Calu3 (cell line): ENCODE results near the gene MRPL20. TPM values are rescaled to one million over a fixed set of nuclear protein-coding genes. Genes with fewer than 3 reads are reported as not detected.

Source experiments
- BruUV-seq: library from RNA; stranded (reverse); fragments of 400-500 nt; replicated peaks from 2 replicates; lab custom pipeline; 2021; lab: Mats Ljungman, UMichigan
- CTCF ChIA-PET: fragments of 300-600 bp; sonication (Branson Sonifier 250); formaldehyde crosslinking; loops from one replicate; lab custom pipeline; 2022; ENCODE audit warnings: antibody characterized with exemption; lab: Charles Lee
- DNase-seq: peaks from one replicate; pipeline ENCODE4 v3.0.0; 2022
- H3K27ac Mint-ChIP-seq: one replicate; pipeline ENCODE4 v1.8.0; 2022; ENCODE audit warnings: mixed read lengths; ENCODE audit not compliant: unreplicated experiment
- H3K27me3 Mint-ChIP-seq: one replicate; pipeline ENCODE4 v1.8.0; 2022; ENCODE audit warnings: mixed read lengths; ENCODE audit not compliant: unreplicated experiment
- H3K36me3 Mint-ChIP-seq: one replicate; pipeline ENCODE4 v1.8.0; 2022; ENCODE audit warnings: mild to moderate bottlenecking, moderate library complexity, mixed read lengths; ENCODE audit not compliant: insufficient read depth, unreplicated experiment
- H3K4me1 Mint-ChIP-seq: one replicate; pipeline ENCODE4 v1.8.0; 2022; ENCODE audit warnings: mild to moderate bottlenecking, low read depth, mixed read lengths; ENCODE audit not compliant: unreplicated experiment
- H3K4me3 Mint-ChIP-seq: one replicate; pipeline ENCODE4 v1.8.0; 2022; ENCODE audit warnings: mild to moderate bottlenecking, low read depth, moderate library complexity, mixed read lengths; ENCODE audit not compliant: unreplicated experiment
- H3K9me3 Mint-ChIP-seq: one replicate; pipeline ENCODE4 v1.8.0; 2022; ENCODE audit warnings: low read depth, mixed read lengths; ENCODE audit not compliant: unreplicated experiment
- CTCF ChIP-seq: fragments of 200-600 bp; IDR thresholded peaks from one replicate; pipeline ENCODE4 v1.8.0; 2022; ENCODE audit warnings: antibody characterized with exemption; ENCODE audit not compliant: unreplicated experiment
- intact Hi-C: fragments of 100-400 bp; cut with micrococcal nuclease; formaldehyde crosslinking; loops from one replicate; pipeline ENCODE4 v1.10.0; 2022; ENCODE audit not compliant: unreplicated experiment
- total RNA-seq: library from RNA; stranded (reverse); gene quantifications from 2 replicates; pipeline ENCODE4 v1.2.3, GENCODE V29; 2022

MRPL20 gene
- total RNA-seq, 1 experiment from 2014 or later: 81.2 TPM

DNA sequence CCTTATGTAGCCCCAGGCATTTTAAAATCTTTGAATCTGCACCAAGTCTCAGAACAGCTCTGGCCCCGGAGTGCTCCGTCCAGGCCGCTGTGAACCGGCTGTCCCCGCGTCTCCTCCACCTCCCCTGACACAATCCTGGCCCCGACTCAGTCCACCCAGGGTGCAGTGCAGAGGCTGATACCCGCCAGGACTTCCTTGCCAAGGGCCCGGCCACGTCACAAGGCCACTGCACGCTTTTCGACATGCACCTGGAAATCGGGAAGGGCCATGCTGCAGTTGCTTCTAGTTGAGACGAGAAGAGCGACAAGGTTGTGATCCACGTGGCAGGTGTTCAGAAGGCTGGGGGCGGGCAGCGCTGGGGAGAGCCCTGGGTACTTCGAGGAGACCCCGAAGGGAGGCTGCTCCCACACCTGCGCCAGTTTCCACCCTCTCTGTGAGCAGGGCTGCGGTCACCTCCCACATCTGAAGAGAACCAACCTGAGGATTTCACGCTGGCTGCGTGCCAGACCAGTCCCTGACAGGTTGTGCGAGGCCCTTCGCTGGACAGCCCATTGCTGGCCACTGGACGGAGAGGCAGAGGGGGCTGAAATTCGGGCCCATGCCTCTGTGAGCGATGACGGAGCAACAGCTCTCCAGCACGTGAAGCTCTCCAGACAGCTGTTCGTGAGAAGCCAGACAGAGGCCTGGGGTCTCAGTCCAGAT, 35.1 kb upstream of the MRPL20 start:
- intact Hi-C loops: no loop called here
- CTCF ChIA-PET: interaction anchor here (1.1 kb wide), 1 partner anchor 13 kb away, joined by 6 read pairs; no protein-coding TSS in a partner anchor
- H3K27ac Mint-ChIP-seq: no peak overlapping the region

GRCh38 chr1:1441002-1441888, 34.2 kb upstream of the MRPL20 start:
- Mint-ChIP-seq H3K4me1 (no peaks in the 10 kb centered on the region), H3K9me3 (no peaks in the 10 kb centered on the region), H3K27me3 (no peaks in the 10 kb centered on the region), H3K36me3 (peaks cover 48% of the 10 kb centered on the region), H3K4me3 (no peak overlapping the region), H3K27ac (no peak overlapping the region)
- intact Hi-C loops: no loop called here
- CTCF ChIA-PET: interaction anchor here (1.1 kb wide), 1 partner anchor 12 kb away, joined by 6 read pairs; no protein-coding TSS in a partner anchor
- no TSS peak for BruUV-seq
- DNase-seq: peak; percentile 70
- peak; percentile 83 for TF ChIP-seq CTCF

More for the DNA sequence above, 35.1 kb upstream of the MRPL20 start:
- TF ChIP-seq CTCF: no peak
- Mint-ChIP-seq H3K27me3 (no peaks in the 10 kb centered on the region), H3K4me3 (no peak overlapping the region), H3K4me1 (no peaks in the 10 kb centered on the region), H3K9me3 (no peaks in the 10 kb centered on the region), H3K36me3 (peaks cover 40% of the 10 kb centered on the region)
- no peak for DNase-seq
- BruUV-seq: no TSS peak

DNA sequence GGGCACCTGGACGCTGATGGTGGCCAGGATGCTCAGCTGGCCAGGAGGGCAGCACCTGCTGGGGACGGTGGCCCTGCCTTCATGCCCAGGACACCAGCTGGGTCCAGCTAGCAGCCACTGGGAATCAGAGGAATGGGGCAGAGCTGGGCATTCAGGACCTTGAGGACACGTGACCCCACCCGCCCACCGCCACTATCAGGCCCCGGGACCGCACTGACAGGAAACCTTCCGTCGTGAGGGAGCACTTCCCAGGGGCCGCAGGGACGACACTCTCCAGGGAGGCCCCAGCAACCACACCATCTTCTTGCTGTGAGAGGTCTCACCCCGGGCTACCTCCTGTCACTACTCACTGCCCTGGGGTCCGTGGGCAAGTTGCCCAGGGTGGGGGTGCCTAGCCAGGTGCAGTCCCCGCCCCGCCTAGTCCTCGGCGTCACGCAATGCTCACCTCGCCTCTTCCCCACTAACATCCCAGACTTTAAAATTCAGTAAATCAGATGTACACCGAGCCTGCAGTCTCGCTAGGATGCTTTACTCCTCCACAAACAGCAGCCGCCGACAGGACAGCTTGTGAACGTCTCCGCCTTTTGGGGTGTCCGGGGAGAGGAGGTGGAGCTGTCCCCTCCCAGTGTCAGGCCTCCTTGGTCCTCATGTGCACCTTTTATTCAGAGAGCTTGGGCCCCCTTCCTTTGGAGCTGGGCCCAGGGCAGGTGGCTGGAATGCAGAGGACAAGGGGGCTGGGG, 33.3 kb upstream of the MRPL20 start:
- DNase-seq: no peak
- no peak for TF ChIP-seq CTCF
- no peaks in the 10 kb centered on the region for H3K27me3 Mint-ChIP-seq
- no peak overlapping the region for H3K4me3 Mint-ChIP-seq
- TSS peak; percentile 52 for BruUV-seq
- CTCF ChIA-PET: interaction anchor here (0.6 kb wide), 1 partner anchor 131 kb away, joined by 3 read pairs; no protein-coding TSS in a partner anchor
- no peak overlapping the region for H3K27ac Mint-ChIP-seq
- intact Hi-C loops: no loop called here
- no peaks in the 10 kb centered on the region for H3K9me3 Mint-ChIP-seq
- peaks cover 52% of the 10 kb centered on the region for H3K36me3 Mint-ChIP-seq
- no peaks in the 10 kb centered on the region for H3K4me1 Mint-ChIP-seq
